Esophagus muscularis mucosa (tissue), 3 donors: ENCODE results near the gene WDFY4.

Experiments
- CTCF ChIP-seq, 3 experiments: fragments of 200-600 bp in 2 of 3; fragments of 450-650 bp in 1 of 3; sonication (generic) in 2 of 3; IDR thresholded peaks; one replicate each; pipeline ENCODE4 v1.5.1; 2017 to 2019; ENCODE audit warnings: antibody characterized with exemption in 3 of 3, mild to moderate bottlenecking in 2 of 3, moderate library complexity in 1 of 3
- POLR2A ChIP-seq: fragments of 450-650 bp; IDR thresholded peaks from one replicate; pipeline ENCODE4 v1.6.1; 2017; ENCODE audit warnings: antibody characterized with exemption, moderate library complexity, mild to moderate bottlenecking, low read depth

- no peak for TF ChIP-seq CTCF (IDR thresholded peaks at IDR 0.05)
- TF ChIP-seq POLR2A = no peak
Observed at GRCh38 chr10:48943096-48943495, 258.4 kb downstream of the WDFY4 start.
